Chondrocyte (in vitro differentiated cells): ENCODE results near the gene NLGN3. TPM values are rescaled to one million over a fixed set of nuclear protein-coding genes. Genes with fewer than 3 reads are reported as not detected.

Experiments
- DNase-seq: peaks from one replicate; pipeline ENCODE4 v3.0.0; 2021; ENCODE audit warnings: mixed read lengths, low spot score
- H3K27ac Mint-ChIP-seq: one replicate; pipeline ENCODE4 v1.8.0; 2021; ENCODE audit warnings: mild to moderate bottlenecking, moderate library complexity, mixed read lengths; ENCODE audit not compliant: unreplicated experiment
- H3K27me3 Mint-ChIP-seq: 2 replicates; pipeline ENCODE4 v1.8.0; 2021; ENCODE audit warnings: low read depth, mixed read lengths
- H3K36me3 Mint-ChIP-seq: 2 replicates; pipeline ENCODE4 v1.8.0; 2021; ENCODE audit warnings: low read depth, mixed read lengths
- H3K4me1 Mint-ChIP-seq: 2 replicates; pipeline ENCODE4 v1.8.0; 2021; ENCODE audit warnings: low read depth, mild to moderate bottlenecking, mixed read lengths
- H3K4me3 Mint-ChIP-seq: one replicate; pipeline ENCODE4 v1.8.0; 2021; ENCODE audit warnings: mild to moderate bottlenecking, moderate library complexity, mixed read lengths; ENCODE audit not compliant: unreplicated experiment
- H3K9me3 Mint-ChIP-seq: 2 replicates; pipeline ENCODE4 v1.8.0; 2021; ENCODE audit warnings: low read depth, mixed read lengths
- CTCF ChIP-seq: fragments of 200-600 bp; sonication (generic); IDR thresholded peaks from 2 replicates; pipeline ENCODE4 v1.5.0; 2021; ENCODE audit warnings: antibody characterized with exemption, mild to moderate bottlenecking, moderate library complexity
- total RNA-seq: library from RNA; stranded (reverse); gene quantifications from 3 replicates; pipeline ENCODE4 v1.2.1, GENCODE V29; 2021

The NLGN3 gene
- total RNA-seq, 1 donor from 2014 or later, result 0.52 TPM

DNA sequence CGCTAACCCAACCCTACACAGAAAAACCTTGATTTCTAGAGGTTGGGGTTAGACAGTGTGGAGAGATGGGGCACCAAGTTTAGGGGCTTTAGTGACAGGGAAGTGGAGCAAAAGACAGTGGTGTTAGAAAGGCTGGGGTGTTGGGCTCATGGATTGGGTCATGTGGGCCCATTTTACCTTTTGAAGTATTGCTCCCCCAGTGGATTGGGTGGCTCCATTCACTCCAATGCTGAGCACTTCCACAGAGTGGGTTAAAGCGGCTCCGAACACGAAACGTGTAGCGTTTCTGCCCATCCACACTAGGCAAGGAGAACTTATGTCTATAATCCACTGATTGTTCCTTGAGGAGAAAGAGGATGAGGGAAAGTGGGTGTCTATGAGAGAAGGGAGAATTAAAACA is 35.6 kb upstream of the NLGN3 start:
- no peak for TF ChIP-seq CTCF
- no peak for DNase-seq
- H3K36me3 Mint-ChIP-seq, result no peaks in the 10 kb centered on the region
- H3K4me3 Mint-ChIP-seq, result no peak overlapping the region
- peaks cover 2% of the 10 kb centered on the region for H3K4me1 Mint-ChIP-seq
- H3K27me3 Mint-ChIP-seq, result no peaks in the 10 kb centered on the region
- no peak overlapping the region for H3K27ac Mint-ChIP-seq
- no peaks in the 10 kb centered on the region for H3K9me3 Mint-ChIP-seq

- Mint-ChIP-seq H3K36me3 (no peaks in the 10 kb centered on the region), H3K9me3 (no peaks in the 10 kb centered on the region), H3K4me1 (no peaks in the 10 kb centered on the region), H3K27ac (no peak within 1 kb of the TSS), H3K27me3 (no peaks in the 10 kb centered on the region), H3K4me3 (no peak within 1 kb of the TSS)
- DNase-seq, result no peak
- TF ChIP-seq CTCF, result no peak
These were observed 33.3 kb upstream of the NLGN3 start, which contains the start of gene IL2RG for GRCh38 chrX:71111141-71111843. TSS of gene IL2RG (minus strand) at chrX:71111577. CDS start at chrX:71111539, 38 bp downstream.

GRCh38 chrX:71111921-71112431 is 32.7 kb upstream of the NLGN3 start:
- no peak for DNase-seq
- H3K9me3 Mint-ChIP-seq, result no peaks in the 10 kb centered on the region
- H3K36me3 Mint-ChIP-seq, result no peaks in the 10 kb centered on the region
- H3K4me3 Mint-ChIP-seq, result no peak overlapping the region
- H3K27ac Mint-ChIP-seq, result no peak overlapping the region
- no peaks in the 10 kb centered on the region for H3K27me3 Mint-ChIP-seq
- H3K4me1 Mint-ChIP-seq, result no peaks in the 10 kb centered on the region
- TF ChIP-seq CTCF, result no peak

GRCh38 chrX:71117358-71117757 is 27.3 kb upstream of the NLGN3 start:
- no peak for TF ChIP-seq CTCF
- no peak overlapping the region for H3K4me3 Mint-ChIP-seq
- no peak overlapping the region for H3K27ac Mint-ChIP-seq

GRCh38 chrX:71118032-71118984 is 26.3 kb upstream of the NLGN3 start, which contains the start of gene MED12:
TSS of gene MED12 (plus strand) at chrX:71118596. CDS start at chrX:71118755, 159 bp downstream.
- H3K9me3 Mint-ChIP-seq, result peaks cover 5% of the 10 kb centered on the region
- no peak for DNase-seq
- peaks cover 8% of the 10 kb centered on the region for H3K4me1 Mint-ChIP-seq
- TF ChIP-seq CTCF, result no peak
- H3K4me3 Mint-ChIP-seq, result peak within 1 kb of the TSS; percentile 76
- peak within 1 kb of the TSS; percentile 77 for H3K27ac Mint-ChIP-seq
- no peaks in the 10 kb centered on the region for H3K27me3 Mint-ChIP-seq
- H3K36me3 Mint-ChIP-seq, result peaks cover 2% of the 10 kb centered on the region

More at GRCh38 chrX:71117358-71117757, 27.3 kb upstream of the NLGN3 start:
- Mint-ChIP-seq H3K27me3 (no peaks in the 10 kb centered on the region), H3K9me3 (peaks cover 5% of the 10 kb centered on the region), H3K36me3 (peaks cover 2% of the 10 kb centered on the region), H3K4me1 (peaks cover 8% of the 10 kb centered on the region)
- DNase-seq, result no peak
